HG03354 (cell line): ENCODE data around the gene CSNK1D.

ENCODE experiments used
- ATAC-seq: cut with Tn5 transposase; IDR thresholded peaks from one replicate; pipeline ENCODE4 v1.9.1; 2021; ENCODE audit warnings: mild to moderate bottlenecking; ENCODE audit not compliant: unreplicated experiment, poor library complexity, severe bottlenecking

The CSNK1D gene

GRCh38 chr17:82311971-82312370 lies 38.5 kb upstream of the CSNK1D start:
- ATAC-seq: no peak

GRCh38 chr17:82310877-82311276 lies 37.4 kb upstream of the CSNK1D start:
- ATAC-seq: no peak

- no peak for ATAC-seq
Measured at GRCh38 chr17:82309656-82310570, 36.4 kb upstream of the CSNK1D start.

GRCh38 chr17:82305727-82306300 lies 32.3 kb upstream of the CSNK1D start:
- no peak for ATAC-seq

- ATAC-seq: no peak
Measured at GRCh38 chr17:82304826-82305726, 31.6 kb upstream of the CSNK1D start.

- ATAC-seq: no peak
Measured at GRCh38 chr17:82303944-82304808, 30.7 kb upstream of the CSNK1D start.

GRCh38 chr17:82302991-82303943 lies 29.8 kb upstream of the CSNK1D start:
- ATAC-seq: no peak

- no peak for ATAC-seq
Measured at GRCh38 chr17:82302568-82302963, 29.1 kb upstream of the CSNK1D start.

GRCh38 chr17:82301916-82302567 lies 28.5 kb upstream of the CSNK1D start:
- no peak for ATAC-seq

GRCh38 chr17:82301300-82301915 lies 27.9 kb upstream of the CSNK1D start:
- no peak for ATAC-seq

GRCh38 chr17:82300707-82301270 lies 27.3 kb upstream of the CSNK1D start:
- ATAC-seq: no peak

GRCh38 chr17:82300228-82300627 lies 26.7 kb upstream of the CSNK1D start:
- no peak for ATAC-seq

GRCh38 chr17:82299452-82299851 lies 26.0 kb upstream of the CSNK1D start:
- no peak for ATAC-seq

- no peak for ATAC-seq
Measured at GRCh38 chr17:82298538-82299421, 25.3 kb upstream of the CSNK1D start.

GRCh38 chr17:82297714-82298537 lies 24.4 kb upstream of the CSNK1D start:
- peak; percentile 61 for ATAC-seq
